ENCODE results near the gene SNX13. TPM values are rescaled to one million over a fixed set of nuclear protein-coding genes. Genes with fewer than 3 reads are reported as not detected.

Gene SNX13
- total and polyA plus RNA-seq, 2 donors (not counting 3 experiments of a cell fraction or from before 2014, with no cell fraction given): 6.1 to 28.5 TPM

- H3K4me1 ChIP-seq (ENCODE audit: control insufficient read depth, extremely low read depth, insufficient read depth, low read length): no peaks in the 10 kb centered on the region
- no peaks in the 10 kb centered on the region for H3K27me3 ChIP-seq (ENCODE audit: control insufficient read depth in 2 of 2, insufficient read depth in 2 of 2, low read length in 2 of 2)
- H4K20me1 ChIP-seq (replicated peaks; ENCODE audit: control insufficient read depth, extremely low read depth, insufficient read depth, low read length): no peaks in the 10 kb centered on the region
- H3K36me3 ChIP-seq (ENCODE audit: control insufficient read depth in 2 of 2, extremely low read depth in 1 of 2, insufficient read depth in 2 of 2, low read length in 2 of 2): no peaks in the 10 kb centered on the region
- no peak for TF ChIP-seq EZH2 (IDR thresholded peaks at IDR 0.05; ENCODE audit: borderline replicate concordance, low read depth, low read length, severe bottlenecking)
- no peak for TF ChIP-seq JUN (IDR thresholded peaks at IDR 0.05; ENCODE audit: borderline replicate concordance, insufficient read depth, insufficient read length, low read depth)
- CTCF ChIA-PET: interaction anchor here (2.7 kb wide), 1 partner anchor 145 kb away, joined by 7 read pairs; no protein-coding TSS in a partner anchor
- no peaks in the 10 kb centered on the region for H3K9me1 ChIP-seq (replicated peaks; ENCODE audit: control insufficient read depth, extremely low read depth, insufficient read depth, low read length)
- POLR2A ChIA-PET: no interaction called here
- no peak overlapping the region for H3K4me2 ChIP-seq (ENCODE audit: insufficient read depth, low read length)
- FAIRE-seq: no peak
- H2AFZ ChIP-seq (ENCODE audit: low read depth, low read length): no peak overlapping the region
- intact Hi-C loops (cut with micrococcal nuclease): no loop called here
- H3K4me3 ChIP-seq (replicated peaks in 1 of 3; ENCODE audit: insufficient read depth in 1 of 3, low read depth in 1 of 3, low read length in 3 of 3): no peak overlapping the region
- peaks cover 70% of the 10 kb centered on the region for H3K79me2 ChIP-seq (ENCODE audit: control insufficient read depth, insufficient read depth, low read length)
- no TSS peak for BruUV-seq (replicated peaks)
- H3K27ac ChIP-seq (ENCODE audit: insufficient read depth, low read depth, low read length): no peak overlapping the region
- H3K9me3 ChIP-seq (replicated peaks; ENCODE audit: control insufficient read depth, insufficient read depth, low read length): no peaks in the 10 kb centered on the region
- dilution Hi-C loops (cut with MboI; ENCODE audit: extremely low pct_ligation_motif_present, low sequenced_read_pairs): no loop called here
- H3K9ac ChIP-seq (replicated peaks; ENCODE audit: extremely low read depth, insufficient read depth, low read length): no peak overlapping the region
- DNase-seq (ENCODE audit: low read depth, low spot score): no peak
Measured at GRCh38 chr7:17915168-17915567, 25.1 kb downstream of the SNX13 start.

DNA sequence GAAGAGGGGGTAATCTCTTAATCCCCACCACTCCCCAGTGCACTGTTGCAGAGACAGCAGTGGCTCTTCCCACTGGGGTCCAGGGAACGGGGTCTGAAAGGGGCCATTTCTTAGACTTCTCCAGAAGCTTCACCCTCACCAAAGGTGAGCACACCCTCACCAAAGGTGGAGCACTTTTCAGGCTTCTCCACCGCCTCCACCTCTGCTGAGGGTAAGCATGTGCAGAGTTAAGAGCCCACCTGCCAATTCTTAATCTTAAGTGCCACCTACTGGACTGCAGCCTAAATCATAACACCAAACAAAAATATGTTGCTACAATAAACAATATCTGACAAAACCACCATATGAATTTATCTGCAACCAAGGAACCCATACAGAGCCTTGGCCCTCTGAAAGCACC, 27.0 kb downstream of the SNX13 start:
- DNase-seq (ENCODE audit: low read depth, low spot score): no peak
- no peaks in the 10 kb centered on the region for H3K36me3 ChIP-seq (ENCODE audit: control insufficient read depth in 2 of 2, extremely low read depth in 1 of 2, insufficient read depth in 2 of 2, low read length in 2 of 2)
- no peak overlapping the region for H2AFZ ChIP-seq (ENCODE audit: low read depth, low read length)
- H3K27me3 ChIP-seq (ENCODE audit: control insufficient read depth in 2 of 2, insufficient read depth in 2 of 2, low read length in 2 of 2): no peaks in the 10 kb centered on the region
- no peaks in the 10 kb centered on the region for H3K9me1 ChIP-seq (replicated peaks; ENCODE audit: control insufficient read depth, extremely low read depth, insufficient read depth, low read length)
- FAIRE-seq: no peak
- BruUV-seq (replicated peaks): no TSS peak
- H3K27ac ChIP-seq (ENCODE audit: insufficient read depth, low read depth, low read length): no peak overlapping the region
- ChIA-PET CTCF (interaction anchor here (1.3 to 2.7 kb wide), 2 partner anchors 143 to 187 kb away, joined by 3 to 7 read pairs; no protein-coding TSS in a partner anchor), POLR2A (no interaction called here)
- dilution Hi-C loops (cut with MboI; ENCODE audit: extremely low pct_ligation_motif_present, low sequenced_read_pairs) (no loop called here), intact Hi-C loops (cut with micrococcal nuclease) (no loop called here)
- TF ChIP-seq JUN (IDR thresholded peaks at IDR 0.05; ENCODE audit: borderline replicate concordance, insufficient read depth, insufficient read length, low read depth): no peak
- TF ChIP-seq, protein P1, sequence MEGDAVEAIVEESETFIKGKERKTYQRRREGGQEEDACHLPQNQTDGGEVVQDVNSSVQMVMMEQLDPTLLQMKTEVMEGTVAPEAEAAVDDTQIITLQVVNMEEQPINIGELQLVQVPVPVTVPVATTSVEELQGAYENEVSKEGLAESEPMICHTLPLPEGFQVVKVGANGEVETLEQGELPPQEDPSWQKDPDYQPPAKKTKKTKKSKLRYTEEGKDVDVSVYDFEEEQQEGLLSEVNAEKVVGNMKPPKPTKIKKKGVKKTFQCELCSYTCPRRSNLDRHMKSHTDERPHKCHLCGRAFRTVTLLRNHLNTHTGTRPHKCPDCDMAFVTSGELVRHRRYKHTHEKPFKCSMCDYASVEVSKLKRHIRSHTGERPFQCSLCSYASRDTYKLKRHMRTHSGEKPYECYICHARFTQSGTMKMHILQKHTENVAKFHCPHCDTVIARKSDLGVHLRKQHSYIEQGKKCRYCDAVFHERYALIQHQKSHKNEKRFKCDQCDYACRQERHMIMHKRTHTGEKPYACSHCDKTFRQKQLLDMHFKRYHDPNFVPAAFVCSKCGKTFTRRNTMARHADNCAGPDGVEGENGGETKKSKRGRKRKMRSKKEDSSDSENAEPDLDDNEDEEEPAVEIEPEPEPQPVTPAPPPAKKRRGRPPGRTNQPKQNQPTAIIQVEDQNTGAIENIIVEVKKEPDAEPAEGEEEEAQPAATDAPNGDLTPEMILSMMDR (IDR thresholded peaks at IDR 0.05; ENCODE audit: extremely low read depth in 1 of 2, insufficient read depth in 1 of 2, low read depth in 1 of 2, low read length in 2 of 2): no peak
- TF ChIP-seq, protein P2, sequence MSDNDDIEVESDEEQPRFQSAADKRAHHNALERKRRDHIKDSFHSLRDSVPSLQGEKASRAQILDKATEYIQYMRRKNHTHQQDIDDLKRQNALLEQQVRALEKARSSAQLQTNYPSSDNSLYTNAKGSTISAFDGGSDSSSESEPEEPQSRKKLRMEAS (IDR thresholded peaks at IDR 0.05; ENCODE audit: insufficient read depth, insufficient read length): no peak
- no peaks in the 10 kb centered on the region for H4K20me1 ChIP-seq (replicated peaks; ENCODE audit: control insufficient read depth, extremely low read depth, insufficient read depth, low read length)
- no peak overlapping the region for H3K9ac ChIP-seq (replicated peaks; ENCODE audit: extremely low read depth, insufficient read depth, low read length)
- no peak overlapping the region for H3K4me2 ChIP-seq (ENCODE audit: insufficient read depth, low read length)
- H3K4me1 ChIP-seq (ENCODE audit: control insufficient read depth, extremely low read depth, insufficient read depth, low read length): peaks cover 4% of the 10 kb centered on the region
- no peaks in the 10 kb centered on the region for H3K9me3 ChIP-seq (replicated peaks; ENCODE audit: control insufficient read depth, insufficient read depth, low read length)
- peaks cover 62% of the 10 kb centered on the region for H3K79me2 ChIP-seq (ENCODE audit: control insufficient read depth, insufficient read depth, low read length)
- no peak overlapping the region for H3K4me3 ChIP-seq (replicated peaks in 1 of 3; ENCODE audit: insufficient read depth in 1 of 3, low read depth in 1 of 3, low read length in 3 of 3)
